Testis (tissue), 3 donors: ENCODE measurements around the gene ZNF226. TPM values are rescaled to one million over a fixed set of nuclear protein-coding genes. Genes with fewer than 3 reads are reported as not detected.
"Not testable (repeated sequence)": the region's sequence is repeated elsewhere in the genome, so short reads cannot be mapped to it uniquely, and the experiment has no call there.

Source experiments
- DNase-seq: peaks from one replicate; pipeline ENCODE4 v3.0.0-alpha.2; 2019
- H3K27ac ChIP-seq, 2 donors: fragments of 200-600 bp; sonication (generic); one replicate each; pipeline ENCODE4 v1.5.1; 2019
- H3K27me3 ChIP-seq: fragments of 200-600 bp; sonication (generic); one replicate; pipeline ENCODE4 v1.5.1; 2019
- H3K36me3 ChIP-seq: fragments of 200-600 bp; sonication (generic); one replicate; pipeline ENCODE4 v1.5.1; 2017; ENCODE audit warnings: low read depth; ENCODE audit errors: missing control alignments
- H3K4me1 ChIP-seq: fragments of 200-600 bp; sonication (generic); one replicate; pipeline ENCODE4 v1.5.1; 2019
- H3K4me3 ChIP-seq, 2 donors: fragments of 200-600 bp; sonication (generic); one replicate each; pipeline ENCODE4 v1.5.1; 2017 to 2019
- H3K9me3 ChIP-seq: fragments of 200-600 bp; sonication (generic); one replicate; pipeline ENCODE4 v1.5.1; 2017
- POLR2A ChIP-seq: fragments of 450-650 bp; IDR thresholded peaks from one replicate; pipeline ENCODE4 v1.6.1; 2017; ENCODE audit warnings: antibody characterized with exemption, mild to moderate bottlenecking, moderate library complexity
- WGBS, 2 donors: methylation state at CpG; one replicate each; pipeline ENCODE4 v1.1.5; 2018; 5-methylcytosine and 5-hydroxymethylcytosine counted together
- intact Hi-C: fragments of 100-400 bp; cut with DNase I; formaldehyde crosslinking; loops from one replicate; pipeline ENCODE4 v1.15.1; 2023; ENCODE audit warnings: low total_unique reads
- polyA plus RNA-seq: library from polyadenylated mRNA; stranded (reverse); fragments of 350-450 nt; fragmentation: Illumina TruSeq; extraction: RNeasy Lipid Tissue Mini Kit (QIAGEN cat#74804); gene quantifications from one replicate; pipeline ENCODE4 v1.2.3, GENCODE V29; 2014; ENCODE audit warnings: low read depth, low replicate concordance; ENCODE audit not compliant: insufficient read depth
- total RNA-seq, 2 donors: library from RNA; depleted of rRNA; stranded (reverse); fragments of >200 nt; gene quantifications; one replicate each; pipeline ENCODE4 v1.2.3, GENCODE V29; 2016
- TF ChIP-seq, protein P1 (sequence below), 3 experiments: fragments of 450-650 bp in 2 of 3; fragments of 200-600 bp in 1 of 3; sonication (generic) in 1 of 3; IDR thresholded peaks; one replicate each; pipeline ENCODE4 v1.5.1; 2016 to 2019; ENCODE audit warnings: antibody characterized with exemption in 3 of 3, mild to moderate bottlenecking in 2 of 3, moderate library complexity in 1 of 3

Gene ZNF226
- total and polyA plus RNA-seq, 3 donors from 2014 or later, result 27.4 to 54.0 (median 44.1) TPM

DNA sequence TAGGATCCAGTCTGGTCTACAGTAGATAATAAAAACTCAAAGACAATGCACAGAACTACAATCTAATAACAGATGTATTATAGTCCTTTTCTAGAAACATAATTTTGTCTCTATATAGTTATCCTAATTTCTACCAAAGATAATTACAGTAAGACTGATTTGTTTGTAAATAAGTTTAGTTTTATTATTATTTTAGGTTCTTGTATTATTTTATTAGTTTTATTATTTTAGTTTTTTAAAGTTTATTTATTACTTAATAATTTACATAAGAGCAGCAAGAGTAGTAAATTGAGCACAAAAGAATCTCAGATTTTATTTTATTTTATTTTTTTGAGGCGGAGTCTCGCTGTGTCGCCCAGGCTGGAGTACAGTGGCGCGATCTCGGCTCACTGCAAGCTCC lies 25.1 kb downstream of the ZNF226 start:
- DNase-seq, result no peak
- WGBS, 2 donors, result 80 to 96% methylated on average over 6 of the region's 6 CpGs
- intact Hi-C loops, result no loop called here
- Histone ChIP-seq H3K4me3 (no peak overlapping the region), H3K4me1 (no peaks in the 10 kb centered on the region), H3K27ac (no peak overlapping the region), H3K36me3 (no peaks in the 10 kb centered on the region), H3K9me3 (no peaks in the 10 kb centered on the region), H3K27me3 (no peaks in the 10 kb centered on the region)
- TF ChIP-seq, protein P1, sequence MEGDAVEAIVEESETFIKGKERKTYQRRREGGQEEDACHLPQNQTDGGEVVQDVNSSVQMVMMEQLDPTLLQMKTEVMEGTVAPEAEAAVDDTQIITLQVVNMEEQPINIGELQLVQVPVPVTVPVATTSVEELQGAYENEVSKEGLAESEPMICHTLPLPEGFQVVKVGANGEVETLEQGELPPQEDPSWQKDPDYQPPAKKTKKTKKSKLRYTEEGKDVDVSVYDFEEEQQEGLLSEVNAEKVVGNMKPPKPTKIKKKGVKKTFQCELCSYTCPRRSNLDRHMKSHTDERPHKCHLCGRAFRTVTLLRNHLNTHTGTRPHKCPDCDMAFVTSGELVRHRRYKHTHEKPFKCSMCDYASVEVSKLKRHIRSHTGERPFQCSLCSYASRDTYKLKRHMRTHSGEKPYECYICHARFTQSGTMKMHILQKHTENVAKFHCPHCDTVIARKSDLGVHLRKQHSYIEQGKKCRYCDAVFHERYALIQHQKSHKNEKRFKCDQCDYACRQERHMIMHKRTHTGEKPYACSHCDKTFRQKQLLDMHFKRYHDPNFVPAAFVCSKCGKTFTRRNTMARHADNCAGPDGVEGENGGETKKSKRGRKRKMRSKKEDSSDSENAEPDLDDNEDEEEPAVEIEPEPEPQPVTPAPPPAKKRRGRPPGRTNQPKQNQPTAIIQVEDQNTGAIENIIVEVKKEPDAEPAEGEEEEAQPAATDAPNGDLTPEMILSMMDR (IDR thresholded peaks at IDR 0.05), result no peak
- TF ChIP-seq POLR2A, result no peak

DNA sequence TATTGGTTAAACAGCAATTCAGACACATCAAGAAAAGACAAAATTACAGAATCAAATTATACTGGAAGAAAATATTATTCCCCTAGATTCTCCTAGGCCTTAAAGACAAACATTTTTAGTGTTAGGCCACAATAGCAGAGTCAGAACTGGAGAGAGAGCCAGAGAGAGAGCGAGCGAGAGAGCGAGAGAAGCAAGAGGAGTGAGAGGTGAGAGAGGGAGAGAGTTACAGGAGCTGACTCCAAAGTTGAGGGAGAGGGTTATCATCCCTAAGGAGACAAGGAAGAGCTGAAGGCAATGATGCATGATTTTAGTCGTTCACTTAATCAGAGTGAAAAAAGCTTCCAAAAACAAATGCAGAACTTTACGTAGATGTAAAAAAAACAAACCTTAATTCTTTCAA lies 27.2 kb downstream of the ZNF226 start:
- Histone ChIP-seq H3K9me3 (no peaks in the 10 kb centered on the region), H3K4me3 (no peak overlapping the region), H3K27me3 (no peaks in the 10 kb centered on the region), H3K27ac (no peak overlapping the region), H3K36me3 (no peaks in the 10 kb centered on the region), H3K4me1 (no peaks in the 10 kb centered on the region)
- WGBS, 2 donors, result 70 to 77% methylated on average over 5 of the region's 5 CpGs
- DNase-seq, result no peak
- no peak for TF ChIP-seq POLR2A
- TF ChIP-seq, protein P1 (IDR thresholded peaks at IDR 0.05), result no peak
- intact Hi-C loops, result no loop called here

DNA sequence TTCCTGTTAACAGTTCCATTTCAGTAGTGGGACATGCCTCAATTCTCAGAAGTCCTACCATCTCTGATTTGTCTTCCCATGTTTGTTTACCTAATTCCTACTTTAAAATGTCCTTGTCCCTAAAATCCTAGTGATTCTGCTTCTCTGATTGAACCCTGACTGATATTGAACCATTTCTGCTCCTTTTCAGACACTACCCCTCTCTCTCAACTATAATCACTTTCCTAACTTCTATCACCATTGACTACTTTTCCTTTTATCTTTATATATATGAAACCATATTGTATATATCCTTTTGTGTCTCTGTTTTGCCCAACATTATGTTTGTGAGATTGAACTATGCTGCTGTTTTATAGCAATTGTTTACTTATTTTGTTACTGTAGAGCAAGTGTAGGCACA lies 31.9 kb downstream of the ZNF226 start:
- H3K9me3 ChIP-seq, result no peaks in the 10 kb centered on the region
- no peaks in the 10 kb centered on the region for H3K4me1 ChIP-seq
- no peak overlapping the region for H3K27ac ChIP-seq
- intact Hi-C loops, result no loop called here
- no peaks in the 10 kb centered on the region for H3K36me3 ChIP-seq
- no peak for DNase-seq
- no peaks in the 10 kb centered on the region for H3K27me3 ChIP-seq
- TF ChIP-seq, protein P1 (IDR thresholded peaks at IDR 0.05), result no peak
- TF ChIP-seq POLR2A, result no peak
- H3K4me3 ChIP-seq, result no peak overlapping the region

GRCh38 chr19:44202470-44202869 lies 37.6 kb downstream of the ZNF226 start:
- DNase-seq, result no peak
- TF ChIP-seq POLR2A, result no peak
- TF ChIP-seq, protein P1 (IDR thresholded peaks at IDR 0.05), result no peak
- no peaks in the 10 kb centered on the region for H3K36me3 ChIP-seq
- no peak overlapping the region for H3K4me3 ChIP-seq
- H3K27ac ChIP-seq, result no peak overlapping the region
- H3K27me3 ChIP-seq, result no peaks in the 10 kb centered on the region
- H3K4me1 ChIP-seq, result no peaks in the 10 kb centered on the region
- no peaks in the 10 kb centered on the region for H3K9me3 ChIP-seq
- intact Hi-C loops, result no loop called here
- WGBS, 2 donors, result 71 to 72% methylated on average over 1 of the region's 1 CpG

- no peak for DNase-seq
- Histone ChIP-seq H3K36me3 (no peaks in the 10 kb centered on the region), H3K27me3 (no peaks in the 10 kb centered on the region), H3K9me3 (no peaks in the 10 kb centered on the region), H3K27ac (no peak overlapping the region), H3K4me3 (no peak overlapping the region), H3K4me1 (no peaks in the 10 kb centered on the region)
- TF ChIP-seq, protein P1 (IDR thresholded peaks at IDR 0.05), result no peak
- no peak for TF ChIP-seq POLR2A
- intact Hi-C loops, result no loop called here
- WGBS, 2 donors, result 37 to 61% methylated on average over 2 of the region's 2 CpGs
Measured at GRCh38 chr19:44202974-44203373, 38.1 kb downstream of the ZNF226 start.

- H3K4me3 ChIP-seq, H3K27me3 ChIP-seq, intact Hi-C loops, DNase-seq, H3K4me1 ChIP-seq, H3K36me3 ChIP-seq, H3K9me3 ChIP-seq, H3K27ac ChIP-seq: not testable (repeated sequence)
- 80% methylated on average over 31 of the region's 31 CpGs; no CpG with 5 or more reads in 1 of the 2 donors for WGBS, 2 donors
Measured at GRCh38 chr19:44203877-44204276, 39.0 kb downstream of the ZNF226 start.
